GM21526 (cell line): ENCODE measurements around the gene ZXDC.

Source experiments
- ATAC-seq: cut with Tn5 transposase; IDR thresholded peaks from one replicate; pipeline ENCODE4 v1.9.1; 2021; ENCODE audit warnings: moderate library complexity; ENCODE audit not compliant: unreplicated experiment, low FRiP score

ZXDC gene

DNA sequence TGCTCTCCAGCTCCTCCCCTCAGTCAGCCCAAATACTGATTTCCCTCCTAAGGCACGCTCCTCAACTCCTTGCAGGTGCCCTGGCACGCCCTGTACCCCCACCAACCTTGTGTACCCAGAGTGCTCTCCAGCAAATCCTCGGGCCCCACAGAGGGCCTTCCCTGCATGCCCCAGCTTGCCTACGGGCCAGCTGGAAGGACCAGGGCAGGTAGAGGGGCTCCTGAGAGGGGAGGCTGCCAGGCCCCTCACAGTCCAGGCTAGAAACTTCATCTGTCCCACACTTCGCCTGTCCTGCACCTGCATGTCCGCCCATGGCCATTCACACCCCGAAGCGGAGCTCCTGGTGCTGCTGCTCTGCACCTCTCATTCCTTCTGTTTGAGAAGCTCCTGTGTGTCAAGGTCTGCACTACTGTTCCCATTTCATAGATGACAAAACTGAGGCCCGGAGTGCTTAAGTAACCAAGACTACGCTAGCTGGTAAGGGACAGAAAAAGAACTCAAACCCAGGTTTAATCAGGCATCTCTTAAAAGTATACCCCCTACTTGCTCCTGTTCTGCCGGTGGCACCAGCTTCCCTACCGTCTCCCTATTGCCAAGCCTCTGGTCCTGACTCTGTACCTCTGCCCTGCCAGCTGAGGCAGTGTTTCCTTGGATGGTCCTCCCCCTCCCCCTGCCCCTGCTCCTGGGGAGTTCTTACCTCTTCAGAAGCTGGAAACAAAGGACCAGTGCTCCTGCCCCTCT, 35.6 kb downstream of the ZXDC start:
- ATAC-seq, result no peak

- ATAC-seq, result no peak
Observed at GRCh38 chr3:126439346-126439967, 36.2 kb downstream of the ZXDC start.

- no peak for ATAC-seq
Observed at GRCh38 chr3:126438746-126439145, 36.9 kb downstream of the ZXDC start.

DNA sequence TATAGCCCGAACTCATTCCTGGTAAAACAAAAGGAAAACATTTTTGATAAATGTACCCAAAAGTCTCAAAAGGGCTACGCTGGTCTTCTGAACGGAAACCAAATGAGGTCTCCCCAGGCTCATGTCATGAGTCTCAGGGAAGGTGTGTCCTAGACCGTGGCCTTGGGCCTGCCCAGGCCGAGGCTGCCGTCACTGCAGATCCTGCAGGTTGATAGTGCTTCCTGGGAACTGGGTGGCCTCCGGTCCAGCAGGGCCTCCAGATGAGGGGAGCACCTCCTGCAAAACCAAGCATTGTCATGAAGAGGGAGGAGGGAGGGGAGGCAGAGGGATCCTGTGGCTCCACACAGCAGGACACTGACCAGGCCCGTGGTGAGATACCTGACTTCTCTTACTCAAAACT, 37.5 kb downstream of the ZXDC start:
- no peak for ATAC-seq

DNA sequence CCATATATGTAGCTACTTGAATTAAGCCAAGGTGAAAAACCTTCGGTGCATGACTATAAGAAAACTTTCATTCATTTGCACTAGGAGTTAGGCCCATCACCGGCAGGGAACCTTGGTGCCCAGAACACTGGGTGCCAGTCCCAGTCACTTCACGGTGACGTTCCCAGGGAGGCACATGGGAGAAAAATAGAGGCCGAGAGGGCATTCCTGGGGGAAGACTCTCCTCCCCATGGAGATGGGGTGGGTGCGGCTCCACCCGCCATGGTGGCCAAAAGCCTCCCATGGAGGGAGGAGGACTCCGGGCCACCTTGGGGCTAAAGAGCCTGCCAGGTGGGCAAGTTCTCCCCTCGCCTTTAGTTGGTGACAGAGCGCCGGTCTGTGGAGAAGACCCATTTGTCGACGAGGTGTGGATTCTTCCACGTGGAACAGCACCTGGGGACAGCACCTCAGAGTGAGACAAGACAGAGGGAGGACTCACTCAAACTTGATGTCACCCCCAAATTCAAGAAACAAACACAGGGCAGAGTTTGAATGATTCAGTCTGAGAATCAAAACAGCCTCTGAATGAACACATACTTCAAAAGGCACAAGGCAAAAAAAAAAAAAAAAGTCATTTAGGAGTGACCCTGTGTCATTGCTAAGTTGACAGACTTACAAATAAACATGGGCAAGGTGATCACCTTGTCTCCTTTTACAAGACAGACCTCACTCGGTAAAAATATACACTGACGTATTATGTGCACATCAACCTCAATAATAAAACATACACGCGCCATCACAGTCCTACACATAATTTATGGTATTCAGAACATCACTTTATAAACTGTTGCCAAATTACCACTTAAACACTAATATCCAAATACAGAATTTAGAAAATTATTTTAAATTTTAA, 38.6 kb downstream of the ZXDC start:
- no peak for ATAC-seq

- ATAC-seq, result no peak
Observed at GRCh38 chr3:126435456-126436315, 40.0 kb downstream of the ZXDC start.

DNA sequence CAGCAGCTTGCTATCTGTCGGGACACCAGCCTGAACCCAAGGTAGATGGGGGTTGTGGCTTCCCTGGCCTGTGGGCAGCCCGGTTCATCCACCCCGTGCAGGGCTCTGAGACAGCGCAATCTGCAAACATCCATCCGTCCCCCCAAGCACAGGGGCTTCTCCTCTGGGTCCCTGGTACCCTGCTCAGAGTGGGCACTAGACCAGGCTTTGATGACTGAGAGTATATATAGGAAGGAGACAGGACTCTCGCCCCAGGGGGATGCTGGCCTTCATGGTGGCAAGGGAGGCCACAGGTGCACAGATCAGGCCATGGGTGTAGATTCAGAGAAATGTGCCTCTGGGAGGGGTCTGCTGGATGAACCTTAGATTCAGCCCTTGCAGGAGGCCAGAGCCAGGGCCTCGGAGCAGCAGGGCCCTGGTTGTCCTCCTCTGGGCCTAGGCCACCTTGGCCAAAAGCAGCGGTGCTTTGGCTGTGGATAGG, 40.7 kb downstream of the ZXDC start:
- ATAC-seq, result no peak

GRCh38 chr3:126434264-126434590, 41.5 kb downstream of the ZXDC start:
- no peak for ATAC-seq

GRCh38 chr3:126433496-126434263, 42.0 kb downstream of the ZXDC start:
- ATAC-seq, result no peak

DNA sequence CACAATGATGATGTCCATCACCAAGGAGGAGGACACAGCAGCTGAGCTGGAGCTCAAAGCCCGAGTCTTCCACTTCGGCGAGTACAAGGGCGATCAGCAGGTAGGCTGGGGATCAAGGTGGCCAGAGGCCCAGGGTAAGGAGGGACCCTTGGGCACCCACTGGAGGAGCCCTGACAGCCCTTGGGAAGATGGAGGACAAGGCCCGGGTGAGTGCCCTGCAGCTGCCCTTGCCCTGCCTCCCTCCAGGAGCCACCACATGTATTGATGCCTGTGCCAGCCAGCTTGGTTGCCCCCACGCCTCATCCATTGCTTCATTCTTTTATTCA, 42.6 kb downstream of the ZXDC start:
- no peak for ATAC-seq

DNA sequence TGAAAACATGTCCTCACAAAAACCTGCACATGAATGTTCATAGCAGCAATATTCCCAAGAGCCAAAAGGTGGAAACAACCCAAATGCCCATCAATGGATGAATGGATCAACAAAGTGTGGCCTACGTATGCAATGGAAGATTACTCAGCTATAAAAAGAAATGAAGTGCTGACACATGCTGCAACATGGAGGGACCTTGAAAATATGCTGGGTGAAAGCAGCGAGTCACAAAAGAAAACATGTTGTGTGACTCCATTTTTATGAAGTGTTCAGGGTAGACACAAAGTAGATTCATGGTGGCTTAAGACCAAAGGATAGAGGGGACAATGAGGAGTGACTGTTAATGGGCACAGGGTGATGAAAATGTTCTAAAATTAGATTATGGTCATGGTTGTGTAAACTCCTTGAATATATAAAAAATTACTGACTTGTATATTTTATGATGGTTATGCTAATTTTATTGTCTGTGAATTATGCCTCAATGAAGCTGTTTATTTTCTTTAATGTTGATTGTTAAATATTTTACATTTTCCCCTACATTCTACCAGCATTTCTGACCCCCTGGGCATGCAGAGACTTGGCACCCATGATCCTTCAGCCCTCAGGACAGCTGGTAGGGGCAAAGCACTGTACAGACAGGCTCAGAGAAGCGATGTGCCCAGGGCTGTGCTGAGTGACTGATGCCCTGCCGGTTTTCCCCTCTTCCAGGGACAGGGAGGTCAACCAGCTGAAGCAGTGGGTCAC, 43.2 kb downstream of the ZXDC start:
- ATAC-seq, result no peak

DNA sequence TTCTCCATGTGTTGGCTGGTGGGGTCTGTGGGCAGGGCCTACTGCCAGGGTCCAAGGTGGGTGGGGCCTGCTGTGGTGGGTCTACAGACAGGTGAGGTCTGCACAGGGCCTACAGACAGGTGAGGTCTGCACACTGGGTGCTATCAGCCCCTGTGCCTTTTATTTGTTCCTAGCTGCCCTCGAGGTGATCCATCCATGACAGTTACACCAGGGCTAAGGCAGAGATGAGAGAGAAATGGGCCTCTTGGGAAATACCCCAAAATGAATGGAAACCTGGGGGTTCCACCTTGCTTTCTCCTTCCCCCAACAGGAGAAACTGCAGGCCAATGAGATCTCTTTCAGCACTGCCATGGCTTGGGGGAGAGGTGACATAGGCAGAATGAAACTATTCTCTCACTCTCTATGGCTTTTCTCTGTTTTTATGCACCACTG, 44.6 kb downstream of the ZXDC start:
- ATAC-seq, result no peak

DNA sequence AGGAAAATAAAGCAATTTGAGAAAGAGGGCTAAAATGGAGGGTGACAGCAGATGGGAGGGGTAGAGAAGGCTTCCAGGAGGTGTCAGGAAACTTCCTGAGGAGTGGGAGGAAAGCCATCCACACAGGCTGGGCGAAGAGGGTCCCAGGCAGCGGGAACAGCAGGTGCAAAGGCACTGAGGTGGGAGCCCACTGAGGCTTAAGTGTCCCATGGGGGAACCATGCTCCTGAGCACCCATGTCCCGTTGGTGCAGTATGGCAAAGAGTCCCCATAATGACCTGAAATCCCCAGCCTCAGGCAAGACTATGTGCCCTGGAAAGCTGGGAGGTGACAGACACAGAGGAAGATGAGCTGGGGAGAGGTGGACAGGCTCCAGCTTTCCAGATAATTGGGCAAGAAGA, 50.9 kb downstream of the ZXDC start:
- no peak for ATAC-seq

GRCh38 chr3:126424039-126424717, 51.5 kb downstream of the ZXDC start:
- no peak for ATAC-seq

- no peak for ATAC-seq
Observed at GRCh38 chr3:126423191-126424038, 52.3 kb downstream of the ZXDC start.

GRCh38 chr3:126422571-126423091, 53.1 kb downstream of the ZXDC start:
- no peak for ATAC-seq

GRCh38 chr3:126422121-126422520, 53.6 kb downstream of the ZXDC start:
- no peak for ATAC-seq
